SK-N-SH (cell line): ENCODE data around the gene NTM. TPM values are rescaled to one million over a fixed set of nuclear protein-coding genes. Genes with fewer than 3 reads are reported as not detected.

Experiments
- CTCF ChIA-PET: fragments of 300-600, 350-600 bp; formaldehyde crosslinking; extraction: SDS; loops from one replicate; lab custom pipeline; 2021; lab: Yijun Ruan, JAX
- POLR2A ChIA-PET: fragments of 350-600 bp; sonication (Branson Sonifier 250); formaldehyde crosslinking; extraction: SDS; loops from one replicate; lab custom pipeline; 2020; ENCODE audit warnings: antibody characterized with exemption, inconsistent platforms; lab: Yijun Ruan, JAX
- DNase-seq: peaks from one replicate; pipeline ENCODE4 v3.0.0; 2012
- H2AFZ ChIP-seq: fragments of 200-600 bp; sonication (generic); 2 replicates; pipeline ENCODE4 v1.8.1; 2016; ENCODE audit warnings: antibody characterized with exemption, mild to moderate bottlenecking, low read depth
- H3F3A ChIP-seq: fragments of 200-600 bp; sonication (generic); replicated peaks from 2 replicates; pipeline ENCODE3; 2016; ENCODE audit warnings: antibody characterized with exemption, mild to moderate bottlenecking; ENCODE audit not compliant: insufficient read depth
- H3K27ac ChIP-seq, 2 experiments: fragments of 200-500 bp in 1 of 2; fragments of 200-600 bp in 1 of 2; sonication (Bioruptor generic) in 1 of 2; sonication (generic), shearing (Covaris generic) in 1 of 2; 2 replicates each; pipeline versions ENCODE4 v1.5.1 to v1.6.1; 2014 to 2016; ENCODE audit warnings: low read depth in 2 of 2, inconsistent platforms in 1 of 2, low read length in 1 of 2, mild to moderate bottlenecking in 1 of 2, mixed read lengths in 1 of 2
- H3K27me3 ChIP-seq: fragments of 200-600 bp; sonication (generic), shearing (Covaris generic); 2 replicates; pipeline ENCODE4 v1.6.1; 2016; ENCODE audit warnings: mixed run types; ENCODE audit not compliant: insufficient read depth
- H3K36me3 ChIP-seq, 2 experiments: fragments of 200-500 bp in 1 of 2; fragments of 200-600 bp in 1 of 2; sonication (Bioruptor generic) in 1 of 2; sonication (generic) in 1 of 2; replicated peaks in 1 of 2; 2 replicates each; pipeline versions ENCODE3 to v1.5.1; 2014 to 2016; ENCODE audit warnings: low read length in 1 of 2, mild to moderate bottlenecking in 1 of 2; ENCODE audit not compliant: insufficient read depth in 2 of 2, control insufficient read depth in 1 of 2
- H3K4me1 ChIP-seq, 2 experiments: fragments of 200-500 bp in 1 of 2; fragments of 200-600 bp in 1 of 2; sonication (Bioruptor generic) in 1 of 2; sonication (generic), shearing (Covaris generic) in 1 of 2; 2 replicates each; pipeline versions ENCODE4 v1.5.1 to v1.6.1; 2014 to 2016; ENCODE audit warnings: low read depth in 1 of 2, low read length in 1 of 2, mixed run types in 1 of 2; ENCODE audit not compliant: insufficient read depth in 2 of 2, control insufficient read depth in 1 of 2
- H3K4me2 ChIP-seq: fragments of 200-600 bp; sonication (generic), shearing (Covaris generic); 2 replicates; pipeline ENCODE4 v1.6.1; 2017; ENCODE audit warnings: mixed run types
- H3K4me3 ChIP-seq, 2 experiments: fragments of 200-500 bp in 1 of 2; fragments of 200-600 bp in 1 of 2; sonication (Bioruptor generic) in 1 of 2; sonication (generic), shearing (Covaris generic) in 1 of 2; 2 replicates each; pipeline versions ENCODE4 v1.5.1 to v1.8.1; 2014 to 2016; ENCODE audit warnings: low read depth in 2 of 2, inconsistent platforms in 1 of 2, low read length in 1 of 2, mild to moderate bottlenecking in 1 of 2, mixed read lengths in 1 of 2, moderate library complexity in 1 of 2
- H3K79me2 ChIP-seq: fragments of 200-600 bp; sonication (generic); 2 replicates; pipeline ENCODE4 v1.8.1; 2017; ENCODE audit warnings: mild to moderate bottlenecking; ENCODE audit not compliant: insufficient read depth
- H3K9ac ChIP-seq: fragments of 200-600 bp; sonication (generic); 2 replicates; pipeline ENCODE4 v1.6.1; 2017; ENCODE audit warnings: mixed run types
- H3K9me2 ChIP-seq: fragments of 200-600 bp; sonication (generic); 2 replicates; pipeline ENCODE4 v1.6.1; 2017; ENCODE audit warnings: mixed run types
- H3K9me3 ChIP-seq: fragments of 200-600 bp; sonication (generic); 2 replicates; pipeline ENCODE4 v1.6.1; 2017; ENCODE audit warnings: mixed run types, mild to moderate bottlenecking, moderate library complexity
- H4K20me1 ChIP-seq: fragments of 200-600 bp; sonication (generic); 2 replicates; pipeline ENCODE4 v1.6.1; 2017; ENCODE audit warnings: mild to moderate bottlenecking, mixed run types; ENCODE audit not compliant: insufficient read depth
- CHD2 ChIP-seq: fragments of 150-350 bp; IDR thresholded peaks from 2 replicates; pipeline ENCODE4 v1.6.1; 2018; ENCODE audit warnings: low read length; ENCODE audit not compliant: partially characterized antibody
- ELF1 ChIP-seq: IDR thresholded peaks from 2 replicates; pipeline ENCODE4 v1.4.0; 2012
- GABPA ChIP-seq: IDR thresholded peaks from 2 replicates; pipeline ENCODE4 v1.4.0; 2012; ENCODE audit warnings: low read depth, mild to moderate bottlenecking
- GATA2 ChIP-seq: sonication (generic); formaldehyde crosslinking; IDR thresholded peaks from 2 replicates; pipeline ENCODE4 v1.5.0; 2020; ENCODE audit warnings: mild to moderate bottlenecking, missing genetic modification reagents
- MEF2A ChIP-seq: IDR thresholded peaks from 2 replicates; pipeline ENCODE4 v1.4.0; 2012; ENCODE audit warnings: low read depth, borderline replicate concordance
- MXI1 ChIP-seq: IDR thresholded peaks from 2 replicates; pipeline ENCODE4 v1.6.1; 2012; ENCODE audit warnings: mild to moderate bottlenecking, low read depth, low read length, improper control_type of control experiment
- NFIC ChIP-seq: IDR thresholded peaks from 2 replicates; pipeline ENCODE4 v1.4.0; 2012; ENCODE audit warnings: borderline replicate concordance
- RAD21 ChIP-seq: IDR thresholded peaks from 2 replicates; pipeline ENCODE4 v1.6.1; 2012; ENCODE audit warnings: mild to moderate bottlenecking, low read length
- RCOR1 ChIP-seq: fragments of 150-350 bp; IDR thresholded peaks from 2 replicates; pipeline ENCODE4 v1.6.1; 2017; ENCODE audit warnings: antibody characterized with exemption, low read length
- RFX5 ChIP-seq: IDR thresholded peaks from 2 replicates; pipeline ENCODE4 v1.6.1; 2012; ENCODE audit warnings: mild to moderate bottlenecking, improper control_type of control experiment, low read length
- RXRA ChIP-seq: IDR thresholded peaks from 2 replicates; pipeline ENCODE4 v1.4.0; 2012; ENCODE audit warnings: low read depth, mild to moderate bottlenecking, borderline replicate concordance
- TCF12 ChIP-seq: IDR thresholded peaks from 2 replicates; pipeline ENCODE4 v1.4.0; 2012
- TEAD4 ChIP-seq: IDR thresholded peaks from 2 replicates; pipeline ENCODE4 v1.4.0; 2012; ENCODE audit warnings: mild to moderate bottlenecking, borderline replicate concordance; ENCODE audit not compliant: insufficient read depth
- WGBS: methylation state at CpG from one replicate; pipeline ENCODE4 v1.1.6; 2017; ENCODE audit warnings: low lambda C conversion rate; 5-methylcytosine and 5-hydroxymethylcytosine counted together
- polyA plus RNA-seq, 3 experiments: library from polyadenylated mRNA; depleted of rRNA; stranded (reverse); fragments of >200 nt; gene quantifications; 2 replicates each; pipeline ENCODE4 v1.2.3, GENCODE V29; 2012
- TF ChIP-seq, protein P1 (sequence below): IDR thresholded peaks from 2 replicates; pipeline ENCODE4 v1.4.0; 2012; ENCODE audit warnings: low read depth, borderline replicate concordance
- TF ChIP-seq, protein P2 (sequence below): fragments of 200-600 bp; sonication (generic); IDR thresholded peaks from 2 replicates; pipeline ENCODE4 v1.6.1; 2017; ENCODE audit warnings: antibody characterized with exemption, mild to moderate bottlenecking, moderate library complexity
- TF ChIP-seq, protein P3 (sequence below): IDR thresholded peaks from 2 replicates; pipeline ENCODE4 v1.4.0; 2012; ENCODE audit warnings: low read depth, borderline replicate concordance
- TF ChIP-seq, protein P4 (sequence below): IDR thresholded peaks from 2 replicates; pipeline ENCODE4 v1.4.0; 2012; ENCODE audit warnings: low read depth
- TF ChIP-seq, protein P5 (sequence below): fragments of 150-350 bp; IDR thresholded peaks from 2 replicates; pipeline ENCODE4 v1.6.1; 2017; ENCODE audit warnings: antibody characterized with exemption, low read length, low read depth, borderline replicate concordance
- TF ChIP-seq, protein P6 (sequence below): IDR thresholded peaks from 2 replicates; pipeline ENCODE4 v1.6.1; 2012; ENCODE audit warnings: mild to moderate bottlenecking, low read depth, low read length, moderate library complexity

Gene NTM
- polyA plus RNA-seq, 1 of the 3 experiments (the other 2 are of a cell fraction) = 20.0 TPM

DNA sequence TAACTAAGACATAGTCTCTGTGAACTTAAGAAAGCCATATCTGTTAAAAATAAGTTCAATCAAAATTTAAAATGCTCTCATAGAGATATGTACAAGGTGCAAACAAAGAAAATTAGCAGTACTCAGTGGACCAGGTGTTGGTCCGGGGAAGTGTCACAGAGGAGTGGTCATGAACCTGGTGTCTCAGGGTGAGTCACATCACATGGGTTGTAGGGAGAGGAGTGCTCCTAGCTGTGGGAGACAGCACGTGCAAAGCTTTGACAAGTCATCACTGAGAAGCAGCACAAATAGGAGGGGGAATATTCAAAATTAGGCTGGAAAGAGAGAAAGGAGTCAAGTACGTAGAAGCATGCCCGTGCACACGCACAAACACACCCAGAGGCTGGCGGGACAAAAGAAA, 438.1 kb downstream of the NTM start:
- no peak overlapping the region for H3K9ac ChIP-seq
- peaks cover 28% of the 10 kb centered on the region; the same call in 1 of the 2 replicates for H3K27me3 ChIP-seq
- ChIA-PET POLR2A (no interaction called here), CTCF (no interaction called here)
- no peak overlapping the region for H3K4me2 ChIP-seq
- H3K36me3 ChIP-seq = no peaks in the 10 kb centered on the region
- TF ChIP-seq CHD2 (no peak), NFIC (no peak), MXI1 (no peak), RAD21 (no peak), GABPA (no peak), MEF2A (no peak), GATA2 (no peak), ELF1 (no peak), TEAD4 (no peak), RXRA (no peak), TCF12 (no peak), RCOR1 (no peak), RFX5 (no peak)
- TF ChIP-seq, protein P1, sequence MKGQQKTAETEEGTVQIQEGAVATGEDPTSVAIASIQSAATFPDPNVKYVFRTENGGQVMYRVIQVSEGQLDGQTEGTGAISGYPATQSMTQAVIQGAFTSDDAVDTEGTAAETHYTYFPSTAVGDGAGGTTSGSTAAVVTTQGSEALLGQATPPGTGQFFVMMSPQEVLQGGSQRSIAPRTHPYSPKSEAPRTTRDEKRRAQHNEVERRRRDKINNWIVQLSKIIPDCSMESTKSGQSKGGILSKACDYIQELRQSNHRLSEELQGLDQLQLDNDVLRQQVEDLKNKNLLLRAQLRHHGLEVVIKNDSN = no peak
- TF ChIP-seq, protein P2, sequence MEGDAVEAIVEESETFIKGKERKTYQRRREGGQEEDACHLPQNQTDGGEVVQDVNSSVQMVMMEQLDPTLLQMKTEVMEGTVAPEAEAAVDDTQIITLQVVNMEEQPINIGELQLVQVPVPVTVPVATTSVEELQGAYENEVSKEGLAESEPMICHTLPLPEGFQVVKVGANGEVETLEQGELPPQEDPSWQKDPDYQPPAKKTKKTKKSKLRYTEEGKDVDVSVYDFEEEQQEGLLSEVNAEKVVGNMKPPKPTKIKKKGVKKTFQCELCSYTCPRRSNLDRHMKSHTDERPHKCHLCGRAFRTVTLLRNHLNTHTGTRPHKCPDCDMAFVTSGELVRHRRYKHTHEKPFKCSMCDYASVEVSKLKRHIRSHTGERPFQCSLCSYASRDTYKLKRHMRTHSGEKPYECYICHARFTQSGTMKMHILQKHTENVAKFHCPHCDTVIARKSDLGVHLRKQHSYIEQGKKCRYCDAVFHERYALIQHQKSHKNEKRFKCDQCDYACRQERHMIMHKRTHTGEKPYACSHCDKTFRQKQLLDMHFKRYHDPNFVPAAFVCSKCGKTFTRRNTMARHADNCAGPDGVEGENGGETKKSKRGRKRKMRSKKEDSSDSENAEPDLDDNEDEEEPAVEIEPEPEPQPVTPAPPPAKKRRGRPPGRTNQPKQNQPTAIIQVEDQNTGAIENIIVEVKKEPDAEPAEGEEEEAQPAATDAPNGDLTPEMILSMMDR = no peak
- TF ChIP-seq, protein P3, sequence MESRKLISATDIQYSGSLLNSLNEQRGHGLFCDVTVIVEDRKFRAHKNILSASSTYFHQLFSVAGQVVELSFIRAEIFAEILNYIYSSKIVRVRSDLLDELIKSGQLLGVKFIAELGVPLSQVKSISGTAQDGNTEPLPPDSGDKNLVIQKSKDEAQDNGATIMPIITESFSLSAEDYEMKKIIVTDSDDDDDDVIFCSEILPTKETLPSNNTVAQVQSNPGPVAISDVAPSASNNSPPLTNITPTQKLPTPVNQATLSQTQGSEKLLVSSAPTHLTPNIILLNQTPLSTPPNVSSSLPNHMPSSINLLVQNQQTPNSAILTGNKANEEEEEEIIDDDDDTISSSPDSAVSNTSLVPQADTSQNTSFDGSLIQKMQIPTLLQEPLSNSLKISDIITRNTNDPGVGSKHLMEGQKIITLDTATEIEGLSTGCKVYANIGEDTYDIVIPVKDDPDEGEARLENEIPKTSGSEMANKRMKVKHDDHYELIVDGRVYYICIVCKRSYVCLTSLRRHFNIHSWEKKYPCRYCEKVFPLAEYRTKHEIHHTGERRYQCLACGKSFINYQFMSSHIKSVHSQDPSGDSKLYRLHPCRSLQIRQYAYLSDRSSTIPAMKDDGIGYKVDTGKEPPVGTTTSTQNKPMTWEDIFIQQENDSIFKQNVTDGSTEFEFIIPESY = no peak
- TF ChIP-seq, protein P4, sequence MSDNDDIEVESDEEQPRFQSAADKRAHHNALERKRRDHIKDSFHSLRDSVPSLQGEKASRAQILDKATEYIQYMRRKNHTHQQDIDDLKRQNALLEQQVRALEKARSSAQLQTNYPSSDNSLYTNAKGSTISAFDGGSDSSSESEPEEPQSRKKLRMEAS = no peak
- TF ChIP-seq, protein P5, sequence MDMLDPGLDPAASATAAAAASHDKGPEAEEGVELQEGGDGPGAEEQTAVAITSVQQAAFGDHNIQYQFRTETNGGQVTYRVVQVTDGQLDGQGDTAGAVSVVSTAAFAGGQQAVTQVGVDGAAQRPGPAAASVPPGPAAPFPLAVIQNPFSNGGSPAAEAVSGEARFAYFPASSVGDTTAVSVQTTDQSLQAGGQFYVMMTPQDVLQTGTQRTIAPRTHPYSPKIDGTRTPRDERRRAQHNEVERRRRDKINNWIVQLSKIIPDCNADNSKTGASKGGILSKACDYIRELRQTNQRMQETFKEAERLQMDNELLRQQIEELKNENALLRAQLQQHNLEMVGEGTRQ = no peak
- TF ChIP-seq, protein P6, sequence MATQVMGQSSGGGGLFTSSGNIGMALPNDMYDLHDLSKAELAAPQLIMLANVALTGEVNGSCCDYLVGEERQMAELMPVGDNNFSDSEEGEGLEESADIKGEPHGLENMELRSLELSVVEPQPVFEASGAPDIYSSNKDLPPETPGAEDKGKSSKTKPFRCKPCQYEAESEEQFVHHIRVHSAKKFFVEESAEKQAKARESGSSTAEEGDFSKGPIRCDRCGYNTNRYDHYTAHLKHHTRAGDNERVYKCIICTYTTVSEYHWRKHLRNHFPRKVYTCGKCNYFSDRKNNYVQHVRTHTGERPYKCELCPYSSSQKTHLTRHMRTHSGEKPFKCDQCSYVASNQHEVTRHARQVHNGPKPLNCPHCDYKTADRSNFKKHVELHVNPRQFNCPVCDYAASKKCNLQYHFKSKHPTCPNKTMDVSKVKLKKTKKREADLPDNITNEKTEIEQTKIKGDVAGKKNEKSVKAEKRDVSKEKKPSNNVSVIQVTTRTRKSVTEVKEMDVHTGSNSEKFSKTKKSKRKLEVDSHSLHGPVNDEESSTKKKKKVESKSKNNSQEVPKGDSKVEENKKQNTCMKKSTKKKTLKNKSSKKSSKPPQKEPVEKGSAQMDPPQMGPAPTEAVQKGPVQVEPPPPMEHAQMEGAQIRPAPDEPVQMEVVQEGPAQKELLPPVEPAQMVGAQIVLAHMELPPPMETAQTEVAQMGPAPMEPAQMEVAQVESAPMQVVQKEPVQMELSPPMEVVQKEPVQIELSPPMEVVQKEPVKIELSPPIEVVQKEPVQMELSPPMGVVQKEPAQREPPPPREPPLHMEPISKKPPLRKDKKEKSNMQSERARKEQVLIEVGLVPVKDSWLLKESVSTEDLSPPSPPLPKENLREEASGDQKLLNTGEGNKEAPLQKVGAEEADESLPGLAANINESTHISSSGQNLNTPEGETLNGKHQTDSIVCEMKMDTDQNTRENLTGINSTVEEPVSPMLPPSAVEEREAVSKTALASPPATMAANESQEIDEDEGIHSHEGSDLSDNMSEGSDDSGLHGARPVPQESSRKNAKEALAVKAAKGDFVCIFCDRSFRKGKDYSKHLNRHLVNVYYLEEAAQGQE = no peak
- H3F3A ChIP-seq = no peaks in the 10 kb centered on the region
- no peak overlapping the region for H3K27ac ChIP-seq
- no peak for DNase-seq
- no peak overlapping the region for H3K4me3 ChIP-seq
- H3K9me2 ChIP-seq = no peaks in the 10 kb centered on the region
- no peaks in the 10 kb centered on the region for H4K20me1 ChIP-seq
- H3K9me3 ChIP-seq = no peaks in the 10 kb centered on the region
- WGBS = 69% methylated on average over 6 of the region's 6 CpGs
- no peak overlapping the region for H2AFZ ChIP-seq
- H3K79me2 ChIP-seq = no peaks in the 10 kb centered on the region
- H3K4me1 ChIP-seq = no peaks in the 10 kb centered on the region; a peak in 1 of 4 replicates
